Retina (tissue), 1 donor: ENCODE measurements around the gene BMPR1B.
A peak's percentile ranks its signal among the peaks of the same experiment; 100 is the strongest.

ENCODE experiments used
- DNase-seq: peaks from one replicate; pipeline ENCODE4 v3.0.0-alpha.2; 2016

BMPR1B gene

DNA sequence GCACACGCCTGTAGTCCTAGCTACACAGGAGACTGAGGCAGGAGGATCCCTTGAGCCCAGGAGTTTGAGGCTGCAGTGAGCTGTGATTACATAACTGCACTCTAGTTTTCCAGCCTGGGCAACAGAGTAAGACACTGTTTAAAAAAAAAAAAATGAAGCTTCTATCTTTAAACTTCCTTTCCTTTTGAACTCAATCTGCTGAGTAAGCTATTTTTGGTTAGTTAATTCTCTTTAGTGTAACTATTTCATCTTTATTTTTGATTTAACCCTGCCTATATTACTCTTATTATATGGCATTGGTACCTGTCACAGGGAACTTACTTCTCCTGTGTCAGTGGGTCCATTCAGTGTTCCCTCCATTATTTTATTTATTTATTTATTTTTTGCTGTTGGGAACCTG, 160.8 kb downstream of the BMPR1B start:
- DNase-seq, result no peak

DNA sequence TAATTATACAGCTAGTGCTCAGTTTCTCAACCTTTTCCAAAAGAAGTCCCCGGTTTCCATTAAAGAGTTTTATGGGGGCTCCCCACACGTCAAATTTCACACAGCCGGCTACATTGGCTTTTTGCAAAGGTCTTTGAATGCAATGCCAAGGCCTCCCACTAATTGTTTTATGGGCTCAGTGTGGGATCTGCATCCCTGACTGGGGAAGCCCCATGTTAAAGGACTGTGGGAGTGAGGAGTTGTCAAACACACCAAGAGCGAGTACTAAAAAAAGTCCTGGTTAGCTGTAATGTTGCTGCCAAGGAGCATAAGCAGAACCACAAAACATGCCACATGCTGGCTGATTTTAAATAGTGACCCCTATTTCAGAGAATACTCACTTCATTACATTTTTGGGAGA, 162.6 kb downstream of the BMPR1B start:
- no peak for DNase-seq

GRCh38 chr4:94924566-94924965, 166.8 kb downstream of the BMPR1B start:
- DNase-seq, result no peak

DNA sequence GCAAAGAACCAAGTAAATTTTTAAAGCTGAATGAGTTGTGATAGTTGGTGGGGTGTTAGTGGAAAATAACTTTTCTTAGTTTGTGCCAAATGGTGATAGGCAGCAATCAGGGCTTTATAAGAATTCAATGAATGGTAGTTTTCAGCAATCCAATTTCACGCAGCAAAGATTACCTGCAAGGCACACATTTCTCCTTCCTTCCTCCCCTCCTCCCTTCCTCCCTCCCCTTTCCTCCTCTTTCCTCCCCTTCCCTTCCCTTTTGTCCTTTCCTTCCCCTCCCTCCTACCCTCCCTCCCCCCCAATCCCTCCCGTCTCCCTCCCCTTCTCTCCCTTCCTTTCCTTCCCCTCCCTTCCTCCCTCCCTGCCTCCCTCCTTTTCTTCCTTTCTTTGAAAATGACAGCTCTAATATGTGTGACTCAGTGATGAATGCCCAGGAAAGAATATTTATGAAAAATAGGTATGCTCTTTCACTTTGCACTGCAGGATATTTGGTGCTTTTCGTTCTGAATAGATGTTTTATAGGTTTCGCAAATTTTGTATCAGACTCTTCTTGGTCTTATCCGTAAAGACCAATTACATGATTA, 168.1 kb downstream of the BMPR1B start:
- DNase-seq, result no peak

GRCh38 chr4:94926936-94927335, 169.2 kb downstream of the BMPR1B start:
- no peak for DNase-seq

DNA sequence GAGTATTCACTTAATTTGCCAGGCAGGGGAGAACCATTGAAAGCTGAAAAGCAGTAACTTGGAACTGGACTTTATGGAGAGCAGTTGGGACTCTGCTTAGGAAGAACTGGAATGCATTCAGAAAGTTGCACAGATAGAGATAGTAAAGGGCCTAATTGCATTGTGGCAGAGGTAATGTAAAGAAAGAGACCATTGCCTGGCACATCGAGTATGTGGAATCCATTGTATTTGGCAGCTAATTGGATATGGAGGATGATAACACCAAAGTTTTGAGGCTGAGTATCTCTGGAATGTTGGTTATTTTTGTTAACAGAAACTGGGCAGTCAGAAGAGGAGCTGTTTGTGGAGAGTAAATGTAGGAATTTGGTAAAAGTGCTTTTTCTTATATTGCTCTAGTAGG, 169.9 kb downstream of the BMPR1B start:
- DNase-seq, result no peak

DNA sequence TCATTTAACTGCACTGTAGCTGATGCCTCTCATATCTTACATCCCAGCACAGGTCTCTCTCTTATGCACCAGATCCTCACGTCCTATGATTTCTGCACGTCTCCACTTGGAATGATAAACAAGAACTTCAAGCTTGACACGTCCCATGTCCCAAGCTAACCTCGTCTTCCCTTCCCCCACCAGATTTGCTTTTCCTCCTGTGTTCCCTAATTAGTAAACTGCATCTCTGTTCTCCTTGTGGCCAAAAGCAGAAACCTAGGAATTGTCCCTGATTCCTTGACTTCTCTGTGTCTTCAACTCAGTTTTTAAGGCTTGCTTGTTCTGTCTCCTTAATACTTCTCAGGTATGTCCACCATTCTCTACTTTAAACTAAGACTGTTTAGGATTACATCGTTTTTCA, 171.9 kb downstream of the BMPR1B start:
- no peak for DNase-seq

- DNase-seq, result peak; percentile 63
These were observed 173.9 kb downstream of the BMPR1B start for GRCh38 chr4:94931626-94932025.

- DNase-seq, result no peak
These were observed 174.6 kb downstream of the BMPR1B start for GRCh38 chr4:94932366-94932765.

GRCh38 chr4:94933799-94934198, 176.0 kb downstream of the BMPR1B start:
- no peak for DNase-seq

DNA sequence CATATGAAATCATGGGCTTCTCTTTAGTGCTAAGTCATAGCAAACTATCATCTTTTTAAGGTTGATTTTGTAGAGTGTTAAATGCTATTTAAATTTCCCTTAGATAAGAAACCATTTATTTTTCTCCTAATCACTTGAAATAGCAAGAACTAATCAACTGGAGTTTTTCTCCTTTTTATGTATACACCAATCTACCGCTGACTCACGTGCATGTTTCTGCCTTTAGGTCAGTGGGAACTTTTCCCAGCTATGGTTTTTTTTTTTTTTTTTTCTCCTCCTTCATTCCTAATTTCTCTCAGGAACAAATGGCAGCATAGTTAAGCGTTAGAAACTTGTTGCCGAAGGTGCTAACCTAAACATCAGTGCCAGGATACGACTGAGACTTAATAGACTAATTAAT, 176.4 kb downstream of the BMPR1B start:
- no peak for DNase-seq

- DNase-seq, result no peak
These were observed 177.1 kb downstream of the BMPR1B start for GRCh38 chr4:94934864-94935263.

GRCh38 chr4:94936854-94937253, 179.1 kb downstream of the BMPR1B start:
- no peak for DNase-seq

- no peak for DNase-seq
These were observed 182.2 kb downstream of the BMPR1B start for GRCh38 chr4:94939791-94940519.

- DNase-seq, result no peak
These were observed 182.8 kb downstream of the BMPR1B start for GRCh38 chr4:94940520-94940908.

DNA sequence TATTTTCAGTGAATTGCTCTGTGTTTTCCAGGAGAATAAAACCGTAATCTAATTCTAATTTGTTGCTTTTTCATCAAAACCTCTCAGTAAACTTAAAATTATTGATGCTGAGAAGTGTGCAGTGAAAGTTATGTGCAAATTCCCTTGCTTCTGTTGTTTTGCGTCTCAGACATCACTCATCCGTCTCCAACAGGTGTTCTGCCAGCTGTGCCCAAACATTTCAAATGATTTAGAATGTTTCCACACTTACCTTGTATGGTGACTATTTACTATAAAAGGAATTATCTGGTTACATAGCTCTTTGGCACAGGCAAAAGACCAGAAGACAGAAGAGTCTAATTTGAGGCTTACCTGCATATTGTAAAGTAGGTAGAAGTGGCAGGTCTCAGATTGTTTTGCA, 184.0 kb downstream of the BMPR1B start:
- no peak for DNase-seq

GRCh38 chr4:94944726-94945125, 187.0 kb downstream of the BMPR1B start:
- DNase-seq, result no peak

- DNase-seq, result no peak
These were observed 189.9 kb downstream of the BMPR1B start for GRCh38 chr4:94947681-94948108.

- no peak for DNase-seq
These were observed 196.5 kb downstream of the BMPR1B start for GRCh38 chr4:94954251-94954650.

DNA sequence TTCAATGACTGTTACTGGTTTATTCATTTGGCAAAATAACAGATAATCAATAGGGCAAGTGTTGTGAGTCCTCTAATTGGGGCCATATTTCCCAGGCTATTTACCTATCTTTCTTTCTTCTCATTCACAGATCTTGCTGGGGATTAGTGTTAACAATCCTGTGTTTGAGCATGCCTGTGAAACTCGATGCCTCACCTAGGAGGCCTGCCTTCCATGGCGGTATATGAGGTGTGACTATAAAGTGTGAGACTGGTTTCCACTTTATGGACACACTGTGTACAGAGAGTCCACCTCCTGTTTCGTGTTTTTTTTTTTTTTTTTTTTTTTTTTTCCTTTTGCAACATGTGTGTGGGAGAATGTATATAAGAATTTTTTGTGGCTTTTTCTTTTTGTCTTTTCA, 199.3 kb downstream of the BMPR1B start:
- DNase-seq, result no peak

- no peak for DNase-seq
These were observed 201.6 kb downstream of the BMPR1B start for GRCh38 chr4:94959307-94959706.

DNA sequence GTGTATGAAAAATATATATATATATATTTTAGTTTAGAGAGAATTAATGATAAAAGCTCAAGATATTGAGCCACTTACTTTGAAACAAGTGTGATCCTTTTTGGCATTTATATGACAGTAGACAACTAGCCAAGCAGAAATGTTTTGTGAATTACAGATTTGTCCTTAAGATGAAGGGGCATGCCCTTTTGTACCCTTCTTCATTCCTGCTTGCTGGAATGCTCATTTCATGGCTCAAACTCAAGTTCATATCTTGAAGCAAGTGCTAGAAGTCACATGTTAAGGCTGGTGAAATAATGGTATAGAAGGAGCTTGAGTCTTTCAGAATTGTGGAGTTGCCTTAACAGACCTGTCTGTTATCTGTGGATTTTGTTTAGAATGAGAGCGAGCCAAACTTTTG, 203.0 kb downstream of the BMPR1B start:
- no peak for DNase-seq

GRCh38 chr4:94961420-94961819, 203.7 kb downstream of the BMPR1B start:
- DNase-seq, result no peak

DNA sequence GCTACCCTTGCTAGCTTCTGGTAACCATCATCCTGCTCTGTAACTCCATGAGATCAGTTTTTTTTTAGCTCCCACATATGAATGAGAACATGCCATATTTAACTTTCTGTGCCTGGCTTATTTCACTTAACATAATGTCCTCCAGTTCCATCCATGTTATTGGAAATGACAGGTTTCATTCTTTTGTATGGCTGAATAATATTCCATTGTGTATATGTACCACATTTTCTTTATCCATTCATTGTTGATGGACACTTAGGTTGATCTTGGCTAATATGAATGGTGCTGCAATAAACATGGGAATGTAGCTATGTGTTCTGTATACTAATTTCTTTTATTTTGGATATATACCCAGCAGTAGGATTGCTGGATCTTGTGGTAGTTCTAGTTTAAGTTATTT, 204.7 kb downstream of the BMPR1B start:
- DNase-seq, result no peak

DNA sequence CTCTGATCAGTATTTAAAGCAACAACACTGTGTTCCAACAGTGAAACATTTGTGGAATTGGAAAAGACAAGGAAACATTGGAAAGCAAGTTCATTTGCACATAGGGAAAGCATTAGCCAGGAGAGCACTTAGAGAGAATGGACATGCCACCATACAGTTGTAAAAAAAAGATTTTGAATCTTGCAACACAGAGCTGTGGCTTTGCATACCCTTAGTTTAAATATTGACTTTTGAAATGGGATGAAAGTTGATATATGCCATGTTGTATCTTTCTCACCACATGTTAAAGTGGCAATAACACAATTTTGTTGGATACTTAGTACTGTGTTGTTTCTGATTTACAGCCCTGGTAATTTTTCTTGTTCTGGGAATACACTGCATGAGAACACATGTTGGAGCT, 208.1 kb downstream of the BMPR1B start:
- no peak for DNase-seq
